ENCODE measurements around the gene DUXA. TPM values are rescaled to one million over a fixed set of nuclear protein-coding genes. Genes with fewer than 3 reads are reported as not detected.
"Not testable (repeated sequence)": the region's sequence is repeated elsewhere in the genome, so short reads cannot be mapped to it uniquely, and the experiment has no call there.

The DUXA gene
- total RNA-seq, 1 experiment from 2014 or later: not detected

- H3K4me2 ChIP-seq: no peak overlapping the region
- H3K36me3 ChIP-seq (ENCODE audit: low read depth): peaks cover 20% of the 10 kb centered on the region
- H3K4me1 ChIP-seq (replicated peaks; ENCODE audit: insufficient read depth): no peaks in the 10 kb centered on the region
- intact Hi-C loops (cut with micrococcal nuclease; ENCODE audit: unreplicated experiment): no loop called here
- no peaks in the 10 kb centered on the region for H3F3A ChIP-seq (ENCODE audit: insufficient read depth, low read depth)
- no peak overlapping the region for H3K4me3 ChIP-seq
- H3K9me3 ChIP-seq (ENCODE audit: insufficient read depth, low read depth): no peaks in the 10 kb centered on the region
- H3K27me3 ChIP-seq (ENCODE audit: insufficient read depth, low read depth): no peaks in the 10 kb centered on the region
- POLR2A ChIA-PET (ENCODE audit: unreplicated experiment): no interaction called here
- no TSS peak for BruUV-seq (replicated peaks)
- peaks cover 13% of the 10 kb centered on the region for H3K79me2 ChIP-seq (ENCODE audit: low read depth)
- no peak for TF ChIP-seq EZH2 (IDR thresholded peaks at IDR 0.05; ENCODE audit: low read depth)
- no peak for TF ChIP-seq CTCF (conservative IDR thresholded peaks at IDR 0.05)
- H4K20me1 ChIP-seq (ENCODE audit: insufficient read depth): no peaks in the 10 kb centered on the region
- H3K27ac ChIP-seq: no peak overlapping the region
- H2AFZ ChIP-seq: no peak overlapping the region
- CTCF ChIA-PET: no interaction called here
- no peaks in the 10 kb centered on the region for H3K9me2 ChIP-seq (ENCODE audit: insufficient read depth)
- no peak for DNase-seq
These were observed 34.9 kb upstream of the DUXA start for GRCh38 chr19:57202160-57202559.

DNA sequence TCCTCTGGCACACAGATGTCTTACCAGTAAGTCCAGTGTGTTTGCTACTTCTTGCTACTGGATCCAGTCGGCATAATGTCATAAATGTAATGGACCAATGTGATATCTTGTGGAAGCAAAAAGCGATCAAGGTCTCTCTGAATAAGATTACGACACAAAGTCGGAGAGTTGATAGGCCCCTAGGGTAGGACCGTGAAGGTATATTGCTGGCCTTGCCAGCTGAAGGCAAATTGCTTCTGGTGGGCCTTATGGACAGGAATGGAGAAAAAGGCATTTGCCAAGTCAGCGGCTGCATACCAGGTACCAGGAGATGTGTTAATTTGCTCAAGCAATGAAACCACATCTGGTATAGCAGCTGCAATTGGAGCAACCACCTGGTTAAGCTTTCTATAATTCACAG is 30.6 kb upstream of the DUXA start:
- H3K9me2 ChIP-seq (ENCODE audit: insufficient read depth); H3K27me3 ChIP-seq (ENCODE audit: insufficient read depth, low read depth); H4K20me1 ChIP-seq (ENCODE audit: insufficient read depth); BruUV-seq (replicated peaks); DNase-seq; H3K4me1 ChIP-seq (replicated peaks; ENCODE audit: insufficient read depth); H3K9me3 ChIP-seq (ENCODE audit: insufficient read depth, low read depth); intact Hi-C loops (cut with micrococcal nuclease; ENCODE audit: unreplicated experiment); CTCF ChIA-PET; H3K4me2 ChIP-seq; H3F3A ChIP-seq (ENCODE audit: insufficient read depth, low read depth); H3K4me3 ChIP-seq; POLR2A ChIA-PET (ENCODE audit: unreplicated experiment); H3K27ac ChIP-seq; H2AFZ ChIP-seq: not testable (repeated sequence)
- H3K36me3 ChIP-seq (ENCODE audit: low read depth): peaks cover 40% of the 10 kb centered on the region
- H3K79me2 ChIP-seq (ENCODE audit: low read depth): peaks cover 21% of the 10 kb centered on the region

DNA sequence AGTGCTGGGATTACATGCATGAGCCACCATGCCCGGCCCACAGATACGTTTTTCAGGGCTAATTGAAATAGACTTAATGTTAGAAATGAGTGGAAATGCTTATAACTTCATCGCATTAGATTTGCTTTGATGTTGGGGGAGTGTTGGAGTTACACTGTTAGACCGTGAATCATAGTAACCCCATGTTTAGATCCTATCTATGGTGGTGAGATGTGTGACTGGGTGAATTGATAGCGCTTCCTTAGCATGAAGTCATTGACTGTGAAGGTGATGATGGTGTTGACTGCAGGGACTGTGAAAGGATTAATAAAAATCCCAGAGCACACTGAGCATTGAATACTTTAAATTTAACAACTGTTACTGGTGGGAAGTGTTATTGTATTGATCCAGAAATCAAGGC is 25.7 kb upstream of the DUXA start:
- Histone ChIP-seq H3K4me2 (peak overlapping the region; percentile 97), H3K27ac (no peak overlapping the region), H3K9me2 (ENCODE audit: insufficient read depth) (no peaks in the 10 kb centered on the region), H3F3A (ENCODE audit: insufficient read depth, low read depth) (no peaks in the 10 kb centered on the region), H4K20me1 (ENCODE audit: insufficient read depth) (no peaks in the 10 kb centered on the region), H3K27me3 (ENCODE audit: insufficient read depth, low read depth) (no peaks in the 10 kb centered on the region), H3K9me3 (ENCODE audit: insufficient read depth, low read depth) (peaks cover 20% of the 10 kb centered on the region), H3K4me3 (peak overlapping the region; percentile 82; the same call in 1 of the 2 replicates), H3K79me2 (ENCODE audit: low read depth) (peaks cover 32% of the 10 kb centered on the region), H3K4me1 (replicated peaks; ENCODE audit: insufficient read depth) (peaks cover 15% of the 10 kb centered on the region), H3K36me3 (ENCODE audit: low read depth) (peaks cover 34% of the 10 kb centered on the region), H2AFZ (no peak overlapping the region)
- no peak for TF ChIP-seq CTCF (conservative IDR thresholded peaks at IDR 0.05)
- TF ChIP-seq EZH2 (IDR thresholded peaks at IDR 0.05; ENCODE audit: low read depth): no peak
- intact Hi-C loops (cut with micrococcal nuclease; ENCODE audit: unreplicated experiment): no loop called here
- ChIA-PET POLR2A (ENCODE audit: unreplicated experiment) (interaction anchor here (0.5 kb wide), 1 partner anchor 50 kb away, joined by 19 read pairs; no protein-coding TSS in a partner anchor), CTCF (no interaction called here)
- DNase-seq: no peak
- no TSS peak for BruUV-seq (replicated peaks)

DNA sequence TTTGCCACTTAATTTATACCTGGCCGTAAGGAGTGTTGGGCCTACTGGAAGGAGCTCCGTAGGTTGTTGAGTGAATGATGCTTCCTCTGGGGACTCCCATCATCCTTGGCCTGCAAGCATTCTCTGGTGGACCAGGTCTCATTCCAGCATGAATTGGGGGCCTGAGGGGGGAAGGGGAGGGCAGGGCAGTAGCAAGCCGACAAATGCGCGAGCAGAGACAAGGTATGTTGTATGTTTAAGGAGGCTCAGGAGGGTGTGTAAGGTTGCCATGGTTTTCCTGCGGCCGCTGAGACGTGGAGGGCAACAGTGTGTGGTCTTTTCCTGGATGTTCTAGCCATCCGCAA is 24.8 kb upstream of the DUXA start:
- intact Hi-C loops (cut with micrococcal nuclease; ENCODE audit: unreplicated experiment): no loop called here
- POLR2A ChIA-PET (ENCODE audit: unreplicated experiment): interaction anchor here (0.8 kb wide), 1 partner anchor 31 kb away, joined by 4 read pairs; no protein-coding TSS in a partner anchor

More for the DNA sequence above, 24.8 kb upstream of the DUXA start:
- Histone ChIP-seq H3K36me3 (ENCODE audit: low read depth) (peaks cover 34% of the 10 kb centered on the region), H2AFZ (peak overlapping the region; percentile 97), H3K9me3 (ENCODE audit: insufficient read depth, low read depth) (peaks cover 24% of the 10 kb centered on the region), H3K27me3 (ENCODE audit: insufficient read depth, low read depth) (0 out of 2 replicates have a peak, but pooled peaks cover 5% of the 10 kb centered on the region), H3K9me2 (ENCODE audit: insufficient read depth) (no peaks in the 10 kb centered on the region), H3F3A (ENCODE audit: insufficient read depth, low read depth) (no peaks in the 10 kb centered on the region), H4K20me1 (ENCODE audit: insufficient read depth) (no peaks in the 10 kb centered on the region), H3K4me2 (peak overlapping the region; percentile 97), H3K4me3 (peak overlapping the region; percentile 82), H3K4me1 (replicated peaks; ENCODE audit: insufficient read depth) (peaks cover 15% of the 10 kb centered on the region), H3K27ac (no peak overlapping the region), H3K79me2 (ENCODE audit: low read depth) (peaks cover 32% of the 10 kb centered on the region)
- DNase-seq: no peak
- CTCF ChIA-PET: no interaction called here
- no TSS peak for BruUV-seq (replicated peaks)
- TF ChIP-seq CTCF (conservative IDR thresholded peaks at IDR 0.05) (no peak), EZH2 (IDR thresholded peaks at IDR 0.05; ENCODE audit: low read depth) (no peak)

Measured in PC-9 (cell line).